ENCODE results near the gene PCNX3. TPM values are rescaled to one million over a fixed set of nuclear protein-coding genes. Genes with fewer than 3 reads are reported as not detected.

Gene PCNX3
- total and polyA plus RNA-seq, 10 of the 15 experiments (the other 5 are each of a cell fraction or from before 2014, with no cell fraction given) = 0.03 to 46.6 (median 8.4) TPM

- TF ChIP-seq TCF3 (IDR thresholded peaks at IDR 0.05; ENCODE audit: borderline replicate concordance, insufficient read depth, low read depth, low read length) (no peak), MEF2A (IDR thresholded peaks at IDR 0.05; ENCODE audit: insufficient read depth, low read depth, low read length) (peak; percentile 28; the same call in 1 of the 2 replicates), IKZF2 (IDR thresholded peaks at IDR 0.05) (peak; percentile 49 to 80; a peak in 2 of 4 replicates), FOXM1 (IDR thresholded peaks at IDR 0.05; ENCODE audit: low read depth, low read length) (no peak), TCF12 (IDR thresholded peaks at IDR 0.05; ENCODE audit: low read depth, low read length) (no peak), EGR1 (IDR thresholded peaks at IDR 0.05; ENCODE audit: borderline replicate concordance in 1 of 2, low read depth in 2 of 2, low read length in 2 of 2) (peak in 1 of 2 experiments; percentile 18; a peak in 2 of 3 replicates), ZNF384 (IDR thresholded peaks at IDR 0.05; ENCODE audit: borderline replicate concordance, low read depth, low read length) (no peak), SRF (IDR thresholded peaks at IDR 0.05; ENCODE audit: low read depth in 2 of 2, low read length in 2 of 2) (peak; percentile 48 to 91; a peak in 3 of 4 replicates), ZBTB40 (IDR thresholded peaks at IDR 0.05; ENCODE audit: borderline replicate concordance) (peak; percentile 96), SUPT20H (IDR thresholded peaks at IDR 0.05; ENCODE audit: borderline replicate concordance, control insufficient read depth, low read depth, low read length) (no peak), RCOR1 (conservative IDR thresholded peaks at IDR 0.05; ENCODE audit: low read depth, low read length) (peak; percentile 94), STAT3 (IDR thresholded peaks at IDR 0.05; ENCODE audit: low read depth, low read length) (no peak), IRF3 (IDR thresholded peaks at IDR 0.05) (peak; percentile 49; the same call in 1 of the 2 replicates), CBFB (IDR thresholded peaks at IDR 0.05; ENCODE audit: low read depth) (0 out of 2 replicates have a peak, but pooled peaks have one; percentile 57), BACH1 (IDR thresholded peaks at IDR 0.05; ENCODE audit: borderline replicate concordance) (no peak), CEBPB (IDR thresholded peaks at IDR 0.05; ENCODE audit: borderline replicate concordance in 1 of 2, low read depth in 2 of 2, low read length in 2 of 2) (no peak), RUNX3 (IDR thresholded peaks at IDR 0.05; ENCODE audit: low read length) (no peak), USF2 (IDR thresholded peaks at IDR 0.05; ENCODE audit: borderline replicate concordance, low read depth, low read length) (no peak), CHD4 (IDR thresholded peaks at IDR 0.05) (no peak), SIN3A (IDR thresholded peaks at IDR 0.05; ENCODE audit: low read depth, low read length) (peak; percentile 91), PML (IDR thresholded peaks at IDR 0.05; ENCODE audit: low read length) (no peak), MXI1 (IDR thresholded peaks at IDR 0.05; ENCODE audit: low read depth, low read length) (peak; percentile 94)
Measured at GRCh38 chr11:65569973-65570918, 45.3 kb upstream of the PCNX3 start, which contains the start of gene ZNRD2 (continued).
